A172 (cell line): ENCODE measurements around the gene RBMS1. TPM values are rescaled to one million over a fixed set of nuclear protein-coding genes. Genes with fewer than 3 reads are reported as not detected.

ENCODE experiments used
- DNase-seq: peaks from one replicate; pipeline ENCODE4 v3.0.0-alpha.2; 2015; ENCODE audit warnings: low spot score
- total RNA-seq: library from RNA; depleted of rRNA; stranded (reverse); fragments of >200 nt; shearing (Covaris generic); gene quantifications from 2 replicates; pipeline ENCODE4 v1.2.3, GENCODE V29; 2014

RBMS1 gene
- total RNA-seq, 1 experiment from 2014 or later, result 83.7 TPM

GRCh38 chr2:160303527-160303926 is 190.1 kb downstream of the RBMS1 start:
- DNase-seq, result no peak

GRCh38 chr2:160303076-160303475 is 190.5 kb downstream of the RBMS1 start:
- no peak for DNase-seq

- DNase-seq, result no peak
These were observed 192.2 kb downstream of the RBMS1 start for GRCh38 chr2:160301420-160301819.

GRCh38 chr2:160300203-160300602 is 193.4 kb downstream of the RBMS1 start:
- no peak for DNase-seq

- DNase-seq, result peak; percentile 75
These were observed 194.1 kb downstream of the RBMS1 start for GRCh38 chr2:160299540-160299939.

DNA sequence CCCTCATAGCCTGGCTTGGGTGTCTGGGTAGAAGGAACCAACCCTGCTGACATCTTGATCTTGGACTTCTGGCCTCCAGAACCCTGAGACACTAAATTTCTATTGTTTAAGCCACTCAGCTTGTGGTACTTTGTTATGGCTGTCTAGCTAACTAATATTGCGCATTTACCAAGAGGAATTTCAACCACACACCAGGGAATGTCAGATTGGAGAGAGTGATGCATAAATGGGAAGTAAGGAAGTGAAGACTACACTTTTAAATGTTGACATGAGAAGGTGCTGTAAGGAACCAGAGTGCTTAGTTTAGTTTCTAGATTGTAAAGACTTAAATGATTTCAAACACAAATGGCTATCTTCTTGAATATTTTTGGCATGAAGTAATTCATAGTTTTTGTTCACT is 194.6 kb downstream of the RBMS1 start:
- peak; percentile 46 for DNase-seq

DNA sequence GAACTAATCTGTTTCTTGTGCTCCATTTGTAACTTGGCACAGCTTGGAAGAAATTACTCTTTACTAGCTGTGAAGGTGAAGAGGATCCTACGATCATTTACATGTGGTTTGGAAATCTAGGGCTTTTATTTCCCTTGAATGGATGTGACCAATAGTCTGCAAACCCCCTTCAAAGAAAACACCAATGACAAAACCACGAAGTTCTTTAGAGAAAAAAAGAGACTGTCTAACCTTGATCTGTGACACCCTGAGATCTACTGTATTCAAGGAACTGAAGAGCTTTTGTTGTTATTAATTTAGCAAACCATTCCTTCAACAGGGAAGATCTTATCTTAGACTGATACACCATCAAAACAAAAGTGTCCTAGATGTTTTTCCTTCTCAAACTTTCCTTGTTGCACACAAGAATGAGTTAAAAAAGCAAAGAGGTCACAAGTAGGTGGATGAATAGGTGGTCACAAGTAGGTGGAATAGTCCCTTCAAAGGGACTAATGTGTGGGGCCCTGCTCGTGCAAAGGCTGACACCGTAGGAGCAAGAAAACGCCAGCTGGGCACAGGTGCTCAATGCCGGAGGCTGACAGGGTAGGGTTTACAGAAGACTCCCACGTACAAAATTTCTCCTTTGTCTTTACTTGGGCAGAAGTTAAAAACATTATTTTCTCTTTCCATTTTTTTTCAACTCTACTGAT is 197.9 kb downstream of the RBMS1 start:
- no peak for DNase-seq

- no peak for DNase-seq
These were observed 198.7 kb downstream of the RBMS1 start for GRCh38 chr2:160294889-160295288.

DNA sequence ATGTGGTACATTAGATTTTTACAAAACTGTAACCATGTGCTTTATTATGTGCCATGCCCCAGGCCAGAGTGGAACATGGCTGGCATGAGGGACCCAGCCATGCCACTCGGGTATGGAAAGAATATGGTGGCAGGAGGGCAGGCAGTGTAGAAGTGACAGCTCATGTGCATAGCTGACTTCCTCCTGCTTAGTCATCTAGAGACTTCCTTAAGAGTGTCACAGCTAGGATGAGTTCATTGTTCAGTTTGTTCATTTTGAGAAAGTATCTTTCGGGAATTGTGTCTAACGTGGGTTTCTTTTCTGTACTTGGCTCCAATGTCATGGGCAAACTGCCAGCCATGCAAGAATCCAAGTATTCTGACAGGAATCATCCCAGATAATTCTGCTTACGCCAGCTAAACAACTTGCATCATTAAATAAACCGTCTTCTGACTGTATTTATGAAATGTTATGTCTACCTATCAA is 199.2 kb downstream of the RBMS1 start:
- DNase-seq, result peak; percentile 73

- peak; percentile 69 for DNase-seq
These were observed 200.1 kb downstream of the RBMS1 start for GRCh38 chr2:160293391-160294091.

GRCh38 chr2:160292225-160292624 is 201.4 kb downstream of the RBMS1 start:
- no peak for DNase-seq

- no peak for DNase-seq
These were observed 202.2 kb downstream of the RBMS1 start for GRCh38 chr2:160291382-160291781.

DNA sequence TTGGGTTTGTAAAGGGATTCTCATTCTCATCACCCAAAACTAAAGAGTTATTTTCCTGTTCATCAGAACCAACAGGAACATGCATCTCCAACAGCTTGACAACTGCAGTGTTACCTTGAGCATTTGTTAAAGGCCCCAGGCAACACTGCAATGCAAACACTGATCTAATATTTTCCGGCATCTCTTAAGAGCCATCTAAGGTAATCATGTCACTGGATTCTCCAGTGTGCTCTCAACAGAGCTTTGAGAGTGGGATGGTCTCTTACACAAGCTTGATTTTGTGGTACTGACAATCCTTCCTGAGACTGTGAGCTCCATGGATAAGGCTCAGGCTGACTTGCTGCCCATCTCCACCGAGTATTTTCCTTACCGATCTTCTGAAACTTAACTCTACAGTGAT is 203.0 kb downstream of the RBMS1 start:
- no peak for DNase-seq

- no peak for DNase-seq
These were observed 203.8 kb downstream of the RBMS1 start for GRCh38 chr2:160289831-160290230.

DNA sequence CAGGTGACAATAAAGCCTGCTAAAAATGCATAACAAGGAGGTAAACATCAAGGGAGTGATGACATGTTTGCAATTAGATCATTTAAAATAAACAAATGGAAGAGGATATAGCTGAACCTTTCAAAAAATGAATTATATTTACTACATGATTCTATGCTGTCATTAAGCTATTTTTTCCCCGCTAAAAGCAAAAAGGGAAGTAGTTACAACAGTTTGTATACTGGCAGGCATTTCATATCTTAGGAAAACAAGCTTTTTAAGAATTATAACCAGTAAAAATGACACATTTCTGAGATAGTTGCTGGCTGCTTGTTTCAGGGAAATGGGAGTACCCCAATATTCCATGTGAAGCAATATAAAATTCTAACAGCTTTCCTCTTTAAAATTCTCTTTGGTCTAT is 204.5 kb downstream of the RBMS1 start:
- no peak for DNase-seq

DNA sequence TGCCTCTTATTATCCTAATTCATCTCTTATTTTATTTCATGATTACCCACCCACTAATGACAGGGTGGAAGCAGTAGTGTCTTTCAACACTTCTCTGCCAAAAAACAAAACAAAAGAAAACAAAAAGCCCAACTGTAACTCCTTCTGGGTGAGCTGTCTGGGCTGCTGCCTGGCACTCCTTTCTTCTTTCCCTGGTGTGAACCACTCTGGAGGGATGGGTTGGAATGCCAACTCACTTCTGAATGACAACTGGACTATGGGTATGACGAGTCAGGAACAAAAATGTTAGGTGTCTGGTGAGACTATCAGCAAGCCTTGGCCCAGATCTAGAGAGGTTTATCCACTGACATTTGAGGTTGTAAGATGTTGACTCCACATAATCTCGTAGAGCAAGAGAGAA is 205.3 kb downstream of the RBMS1 start:
- no peak for DNase-seq

DNA sequence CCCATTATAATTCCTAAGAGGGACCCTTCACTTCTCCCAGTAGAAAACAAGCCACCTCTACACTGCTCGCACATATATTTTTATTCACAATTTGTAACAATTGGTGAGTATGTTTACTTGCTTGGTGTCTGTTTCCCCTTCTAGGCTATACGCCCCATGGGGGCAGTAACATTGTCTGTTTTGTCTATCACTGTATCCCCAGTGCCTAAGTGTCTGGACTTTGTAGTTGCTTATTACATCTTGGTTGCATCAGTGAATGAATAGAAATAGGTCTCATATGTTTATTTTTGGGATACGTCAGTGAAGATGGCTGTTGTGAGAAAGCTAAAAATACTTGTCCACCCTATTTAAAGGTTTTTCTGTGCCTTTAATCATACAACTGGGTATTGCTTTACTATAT is 206.1 kb downstream of the RBMS1 start:
- no peak for DNase-seq

DNA sequence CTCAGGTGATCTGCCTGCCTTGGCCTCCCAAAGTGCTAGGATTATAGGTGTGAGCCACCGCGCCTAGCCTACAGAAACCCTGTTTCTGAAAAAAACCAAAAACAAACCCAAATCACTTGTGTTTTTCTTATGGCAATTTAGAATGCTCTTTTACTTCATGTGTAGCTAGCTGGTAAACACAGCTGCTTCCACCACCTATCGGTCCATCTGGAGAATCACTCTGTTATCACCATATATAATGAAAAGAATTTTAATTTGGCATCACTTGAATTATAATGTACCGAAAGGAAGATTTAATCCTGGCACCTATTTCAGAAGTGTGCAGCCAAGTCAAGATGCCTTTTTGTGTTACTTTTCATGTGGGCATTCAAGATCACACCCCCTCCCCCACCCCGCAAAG is 207.1 kb downstream of the RBMS1 start:
- no peak for DNase-seq

DNA sequence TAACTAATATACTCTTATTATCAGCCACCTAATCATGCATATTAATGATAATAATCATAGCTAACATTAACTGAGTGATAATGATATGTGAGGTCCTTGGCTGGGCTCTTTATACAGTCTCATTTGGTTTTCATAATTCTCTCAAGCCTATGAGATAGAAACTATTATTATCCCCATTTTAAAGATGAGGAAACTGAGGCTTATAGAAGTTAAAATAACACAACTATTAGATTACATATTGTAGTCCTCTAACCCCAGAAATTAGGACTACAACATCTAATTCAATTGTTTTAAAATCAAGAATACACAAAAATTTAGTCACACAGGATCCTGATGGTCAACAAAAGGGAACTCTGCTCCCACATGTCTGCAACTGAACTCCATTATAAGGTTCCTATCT is 209.9 kb downstream of the RBMS1 start:
- no peak for DNase-seq

DNA sequence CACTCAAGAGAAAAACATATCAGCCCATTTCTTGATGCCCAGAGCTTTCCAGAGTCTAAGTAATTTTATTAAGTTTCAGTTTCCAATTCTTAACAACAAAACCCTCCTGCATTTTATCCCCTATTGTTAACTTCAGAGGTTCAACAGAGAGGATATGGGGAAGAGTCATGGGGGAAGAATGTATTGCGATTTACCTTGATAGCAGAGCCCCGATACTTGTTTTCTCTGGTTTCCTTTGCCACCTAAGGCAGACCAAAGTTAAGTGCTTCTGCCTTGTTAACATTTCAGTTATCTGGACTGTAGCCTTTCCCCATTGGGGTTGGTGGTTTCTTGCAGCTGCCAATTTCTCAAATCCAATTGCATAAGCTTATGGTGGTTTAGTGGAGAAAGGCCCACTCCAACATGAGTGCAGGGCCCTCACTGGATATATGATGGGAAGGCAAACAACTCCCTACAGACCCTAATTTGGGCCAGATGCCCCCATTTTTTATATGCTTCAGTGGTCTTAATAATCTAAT is 211.5 kb downstream of the RBMS1 start:
- no peak for DNase-seq

GRCh38 chr2:160281213-160281612 is 212.4 kb downstream of the RBMS1 start:
- no peak for DNase-seq

DNA sequence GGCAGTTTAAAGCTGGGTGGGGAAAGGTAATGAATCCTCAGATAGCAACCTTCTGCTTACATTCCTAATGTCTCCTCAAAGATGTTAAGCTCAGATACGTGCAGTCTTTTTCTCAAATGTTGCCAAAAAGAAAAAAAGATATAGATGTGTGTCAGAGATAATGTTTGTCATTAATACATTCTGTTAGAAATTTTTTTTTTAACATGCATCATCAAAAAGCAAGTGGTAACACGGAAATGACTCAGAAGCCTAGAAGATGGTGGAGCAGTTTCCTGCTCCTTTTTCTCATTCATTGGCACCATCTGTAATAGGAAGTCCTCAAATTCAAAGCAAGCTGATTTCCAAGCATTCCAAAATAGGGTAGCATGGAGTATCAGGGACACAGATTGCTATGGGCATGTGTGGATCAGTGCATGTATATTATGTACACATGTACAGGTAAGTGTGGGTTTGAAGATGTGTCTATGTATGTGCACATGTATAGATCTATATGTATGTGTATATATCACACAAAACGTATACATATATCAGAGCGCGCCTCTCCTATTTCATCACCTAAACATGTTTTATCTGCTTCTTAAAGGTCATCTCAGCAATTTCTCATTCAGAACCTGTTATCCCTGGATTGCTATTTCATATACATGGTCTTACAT is 213.7 kb downstream of the RBMS1 start:
- peak; percentile 79 for DNase-seq

DNA sequence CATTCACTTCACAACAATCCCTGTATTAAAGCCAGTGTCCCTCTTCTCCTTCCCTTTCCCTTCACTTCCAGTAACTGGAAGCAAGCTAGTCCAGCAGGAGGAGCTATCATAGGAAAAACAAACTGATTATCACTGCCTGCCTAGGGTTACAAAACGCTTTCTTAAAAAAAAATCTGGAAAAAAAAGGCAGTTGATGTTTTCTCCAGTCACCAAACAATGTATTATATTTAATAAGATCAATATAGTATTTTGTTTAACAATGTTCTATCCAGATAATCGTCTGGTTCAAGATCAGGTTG is 214.8 kb downstream of the RBMS1 start:
- DNase-seq, result peak; percentile 35
